Measurements from ENCODE around the gene SHISA9.

DNA sequence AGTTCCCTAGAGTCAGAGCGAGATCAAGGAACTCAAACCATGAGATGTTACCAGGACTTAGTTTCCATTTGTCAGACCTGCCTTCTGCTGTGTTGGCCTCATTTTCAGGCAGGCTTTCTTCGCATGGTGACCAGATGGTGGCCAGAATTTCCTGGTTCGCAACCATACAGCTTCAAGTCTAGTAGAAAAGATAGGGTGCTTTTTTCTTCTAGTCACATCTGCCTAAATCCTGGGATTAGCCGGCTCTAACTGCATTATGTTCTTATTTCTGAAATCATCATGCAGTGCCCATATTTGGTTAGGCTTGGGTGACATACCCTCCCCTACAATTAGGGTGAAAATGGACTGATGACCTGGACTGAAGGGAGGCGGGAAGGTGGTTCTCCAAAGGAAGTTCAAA lies 131.5 kb downstream of the SHISA9 start:
- TF ChIP-seq, protein P1, sequence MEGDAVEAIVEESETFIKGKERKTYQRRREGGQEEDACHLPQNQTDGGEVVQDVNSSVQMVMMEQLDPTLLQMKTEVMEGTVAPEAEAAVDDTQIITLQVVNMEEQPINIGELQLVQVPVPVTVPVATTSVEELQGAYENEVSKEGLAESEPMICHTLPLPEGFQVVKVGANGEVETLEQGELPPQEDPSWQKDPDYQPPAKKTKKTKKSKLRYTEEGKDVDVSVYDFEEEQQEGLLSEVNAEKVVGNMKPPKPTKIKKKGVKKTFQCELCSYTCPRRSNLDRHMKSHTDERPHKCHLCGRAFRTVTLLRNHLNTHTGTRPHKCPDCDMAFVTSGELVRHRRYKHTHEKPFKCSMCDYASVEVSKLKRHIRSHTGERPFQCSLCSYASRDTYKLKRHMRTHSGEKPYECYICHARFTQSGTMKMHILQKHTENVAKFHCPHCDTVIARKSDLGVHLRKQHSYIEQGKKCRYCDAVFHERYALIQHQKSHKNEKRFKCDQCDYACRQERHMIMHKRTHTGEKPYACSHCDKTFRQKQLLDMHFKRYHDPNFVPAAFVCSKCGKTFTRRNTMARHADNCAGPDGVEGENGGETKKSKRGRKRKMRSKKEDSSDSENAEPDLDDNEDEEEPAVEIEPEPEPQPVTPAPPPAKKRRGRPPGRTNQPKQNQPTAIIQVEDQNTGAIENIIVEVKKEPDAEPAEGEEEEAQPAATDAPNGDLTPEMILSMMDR (IDR thresholded peaks at IDR 0.05), result no peak
- no peak for TF ChIP-seq EZH2 (IDR thresholded peaks at IDR 0.05; ENCODE audit: borderline replicate concordance, insufficient read depth, low read depth, low read length, poor library complexity, severe bottlenecking)
